GM12878 (cell line): ENCODE measurements around the gene UBE2E2.

Experiments used
- FOXK2 ChIP-seq: fragments of 450-650 bp; IDR thresholded peaks from 2 replicates; pipeline ENCODE4 v1.6.1; 2017; ENCODE audit warnings: mild to moderate bottlenecking, moderate library complexity
- MAX ChIP-seq: IDR thresholded peaks from 2 replicates; pipeline ENCODE4 v1.6.1; 2012; ENCODE audit warnings: low read depth, low read length, improper control_type of control experiment
- NBN ChIP-seq: fragments of 450-650 bp; IDR thresholded peaks from 2 replicates; pipeline ENCODE4 v1.6.1; 2016
- NFIC ChIP-seq: IDR thresholded peaks from 2 replicates; pipeline ENCODE4 v1.6.1; 2012; ENCODE audit warnings: low read depth, mild to moderate bottlenecking, inconsistent platforms, low read length, moderate library complexity
- POLR2A ChIP-seq: IDR thresholded peaks from 2 replicates; pipeline ENCODE4 v1.6.1; 2011; ENCODE audit warnings: low read depth, mild to moderate bottlenecking, low read length
- TAF1 ChIP-seq: IDR thresholded peaks from 2 replicates; pipeline ENCODE4 v1.6.1; 2011; ENCODE audit warnings: mild to moderate bottlenecking, low read depth, low read length, borderline replicate concordance
- ZBTB4 ChIP-seq: fragments of 450-650 bp; formaldehyde crosslinking; IDR thresholded peaks from 2 replicates; pipeline ENCODE4 v1.4.0; 2022; ENCODE audit warnings: mild to moderate bottlenecking, moderate library complexity
- ZSCAN29 ChIP-seq: fragments of 450-650 bp; IDR thresholded peaks from 2 replicates; pipeline ENCODE4 v1.6.1; 2017; ENCODE audit warnings: mild to moderate bottlenecking, moderate library complexity

GRCh38 chr3:23304424-23304823, 101.3 kb downstream of the UBE2E2 start:
- no peak for TF ChIP-seq ZBTB4 (CRISPR knock-in tag)
- TF ChIP-seq ZSCAN29: no peak
- no peak for TF ChIP-seq POLR2A
- TF ChIP-seq NBN: no peak
- TF ChIP-seq FOXK2: no peak
- TF ChIP-seq TAF1: no peak
- TF ChIP-seq NFIC: no peak
- no peak for TF ChIP-seq MAX
